GM12874 (cell line): Measurements from ENCODE around the gene BMI1.

Source experiments
- CTCF ChIP-seq: IDR thresholded peaks from 2 replicates; pipeline ENCODE4 v1.5.1; 2011; ENCODE audit warnings: low read depth, mild to moderate bottlenecking, control low read depth, low read length, moderate library complexity; ENCODE audit not compliant: insufficient read depth

Gene BMI1

GRCh38 chr10:22365644-22366434, 44.9 kb downstream of the BMI1 start:
- no peak for TF ChIP-seq CTCF

GRCh38 chr10:22366435-22366703, 45.5 kb downstream of the BMI1 start:
- TF ChIP-seq CTCF: no peak

GRCh38 chr10:22366771-22367170, 45.9 kb downstream of the BMI1 start:
- no peak for TF ChIP-seq CTCF

GRCh38 chr10:22367471-22367870, 46.6 kb downstream of the BMI1 start:
- TF ChIP-seq CTCF: no peak

- TF ChIP-seq CTCF: no peak
Measured at GRCh38 chr10:22368402-22368801, 47.5 kb downstream of the BMI1 start.

- TF ChIP-seq CTCF: no peak
Measured at GRCh38 chr10:22368981-22369380, 48.1 kb downstream of the BMI1 start.

- TF ChIP-seq CTCF: no peak
Measured at GRCh38 chr10:22369434-22370072, 48.7 kb downstream of the BMI1 start.
